ENCODE measurements around the gene BLTP3B.

GRCh38 chr12:100156731-100157426 lies 14.2 kb upstream of the BLTP3B start:
- no peak for TF ChIP-seq CTCF (IDR thresholded peaks at IDR 0.05)
- no peak for TF ChIP-seq POLR2AphosphoS5 (IDR thresholded peaks at IDR 0.05)
- TF ChIP-seq EP300 (IDR thresholded peaks at IDR 0.05), result no peak
- TF ChIP-seq POLR2A (IDR thresholded peaks at IDR 0.05), result no peak
